Common myeloid progenitor, CD34-positive (primary cell): ENCODE measurements around the gene BICD2.

ENCODE experiments used
- CTCF ChIA-PET: fragments of 350-600 bp; sonication (Branson Sonifier 250); formaldehyde crosslinking; loops from one replicate; lab custom pipeline; 2021; ENCODE audit warnings: antibody characterized with exemption; lab: Charles Lee
- POLR2A ChIA-PET: fragments of 350-600 bp; sonication (Branson Sonifier 250); formaldehyde crosslinking; loops from one replicate; lab custom pipeline; 2021; ENCODE audit warnings: antibody characterized with exemption; lab: Charles Lee
- DNase-seq, 3 donors: peaks; one replicate each; pipeline versions ENCODE4 v3.0.0 to v3.0.0-alpha.2; 2013
- H3K27ac ChIP-seq, 2 experiments: 1 replicate in 1 of 2; 2 replicates in 1 of 2; pipeline ENCODE4 v1.7.0; 2013; ENCODE audit warnings: inconsistent platforms in 2 of 2, low read length in 2 of 2, mild to moderate bottlenecking in 2 of 2, low read depth in 1 of 2, moderate library complexity in 1 of 2; ENCODE audit not compliant: severe bottlenecking in 2 of 2, insufficient read depth in 1 of 2, poor library complexity in 1 of 2
- H3K27me3 ChIP-seq, 5 experiments: replicated peaks in 2 of 5; 1 replicate in 3 of 5; 2 replicates in 2 of 5; pipeline versions ENCODE4 v1.6.1 to v1.7.0; 2013; ENCODE audit warnings: low read length in 4 of 5, mild to moderate bottlenecking in 2 of 5, moderate library complexity in 2 of 5, inconsistent platforms in 1 of 5; ENCODE audit not compliant: insufficient read depth in 5 of 5, control insufficient read depth in 4 of 5
- H3K36me3 ChIP-seq, 4 experiments: 1 replicate in 2 of 4; 2 replicates in 2 of 4; pipeline versions ENCODE4 v1.6.1 to v1.7.0; 2013; ENCODE audit warnings: low read length in 3 of 4, control low read depth in 1 of 4, mild to moderate bottlenecking in 1 of 4; ENCODE audit not compliant: control insufficient read depth in 4 of 4, insufficient read depth in 4 of 4
- H3K4me1 ChIP-seq, 4 experiments: 1 replicate in 3 of 4; 2 replicates in 1 of 4; pipeline versions ENCODE4 v1.6.1 to v1.7.1; 2013; ENCODE audit warnings: low read length in 3 of 4, mild to moderate bottlenecking in 3 of 4, control low read depth in 1 of 4, inconsistent platforms in 1 of 4, moderate library complexity in 1 of 4; ENCODE audit not compliant: control insufficient read depth in 4 of 4, insufficient read depth in 4 of 4; ENCODE audit errors: control extremely low read depth in 1 of 4
- H3K4me3 ChIP-seq, 7 experiments: 1 replicate in 4 of 7; 2 replicates in 3 of 7; pipeline versions ENCODE4 v1.5.1 to v1.7.0; 2013; ENCODE audit warnings: mild to moderate bottlenecking in 7 of 7, low read length in 6 of 7, moderate library complexity in 6 of 7, inconsistent platforms in 2 of 7, low read depth in 2 of 7, control low read depth in 1 of 7; ENCODE audit not compliant: insufficient read depth in 4 of 7, control insufficient read depth in 1 of 7; ENCODE audit errors: extremely low read depth in 1 of 7
- H3K9me3 ChIP-seq, 5 experiments: 1 replicate in 4 of 5; 2 replicates in 1 of 5; pipeline versions ENCODE4 v1.6.1 to v1.7.1; 2013; ENCODE audit warnings: low read length in 4 of 5, mild to moderate bottlenecking in 2 of 5, inconsistent platforms in 1 of 5, low read depth in 1 of 5, moderate library complexity in 1 of 5; ENCODE audit not compliant: control insufficient read depth in 4 of 5, insufficient read depth in 2 of 5; ENCODE audit errors: control extremely low read depth in 1 of 5
- WGBS: methylation state at CpG from one replicate; pipeline ENCODE4 v1.1.5; 2013; ENCODE audit not compliant: insufficient coverage; 5-methylcytosine and 5-hydroxymethylcytosine counted together

BICD2 gene

DNA sequence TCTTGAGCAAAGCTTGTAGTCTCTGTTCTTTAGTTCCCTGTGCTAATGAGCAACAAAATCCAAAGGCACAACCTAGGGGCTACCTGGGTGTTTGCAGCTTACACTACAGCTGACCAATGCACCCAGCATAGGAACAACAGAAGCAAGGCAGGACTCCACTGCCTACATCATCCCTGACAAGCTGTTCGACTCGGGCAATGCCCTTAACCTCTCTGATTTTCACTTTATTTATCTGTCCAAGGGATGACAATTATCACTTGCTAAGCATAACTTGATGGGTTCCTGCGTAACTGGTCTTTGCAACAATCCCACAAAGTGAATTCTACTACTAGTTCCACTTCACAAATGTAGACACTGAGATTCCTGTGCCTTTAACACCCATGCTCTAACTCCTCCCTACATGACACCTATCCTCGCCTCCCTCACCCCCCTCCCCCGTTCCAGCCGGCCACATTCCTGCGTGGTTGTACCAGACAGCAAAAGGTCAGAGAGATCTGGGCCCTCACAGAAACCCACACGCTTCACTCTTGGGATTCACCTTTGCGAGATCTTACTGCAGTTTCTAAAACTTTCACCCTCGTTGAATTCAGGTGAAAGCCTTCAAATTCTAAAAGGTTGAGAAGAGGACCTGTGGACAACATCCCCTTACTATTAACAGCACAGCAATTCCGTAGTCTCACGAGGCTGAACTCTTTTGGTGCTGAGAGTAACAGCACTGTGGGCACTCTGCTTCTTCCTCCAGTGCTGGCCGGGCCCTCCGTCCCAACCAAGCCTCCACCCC, 95.7 kb downstream of the BICD2 start:
- Histone ChIP-seq H3K27me3 (no peaks in the 10 kb centered on the region), H3K4me1 (peaks cover 0 to 18% (median 16%) of the 10 kb centered on the region in 4 experiments), H3K9me3 (no peaks in the 10 kb centered on the region), H3K4me3 (peak overlapping the region; percentile 78 to 99 (median 95)), H3K36me3 (peaks cover 0 to 15% (median 7%) of the 10 kb centered on the region in 4 experiments), H3K27ac (peak overlapping the region in 1 of 2 experiments; percentile 94)
- DNase-seq, result no peak
- WGBS, result 36% methylated on average over 9 of the region's 14 CpGs
- ChIA-PET CTCF (interaction anchor here (0.6 kb wide), 1 partner anchor 1597 kb away, joined by 3 read pairs; no protein-coding TSS in a partner anchor), POLR2A (interaction anchor here (0.6 kb wide), 1 partner anchor 407 kb away, joined by 3 read pairs; no protein-coding TSS in a partner anchor)

DNA sequence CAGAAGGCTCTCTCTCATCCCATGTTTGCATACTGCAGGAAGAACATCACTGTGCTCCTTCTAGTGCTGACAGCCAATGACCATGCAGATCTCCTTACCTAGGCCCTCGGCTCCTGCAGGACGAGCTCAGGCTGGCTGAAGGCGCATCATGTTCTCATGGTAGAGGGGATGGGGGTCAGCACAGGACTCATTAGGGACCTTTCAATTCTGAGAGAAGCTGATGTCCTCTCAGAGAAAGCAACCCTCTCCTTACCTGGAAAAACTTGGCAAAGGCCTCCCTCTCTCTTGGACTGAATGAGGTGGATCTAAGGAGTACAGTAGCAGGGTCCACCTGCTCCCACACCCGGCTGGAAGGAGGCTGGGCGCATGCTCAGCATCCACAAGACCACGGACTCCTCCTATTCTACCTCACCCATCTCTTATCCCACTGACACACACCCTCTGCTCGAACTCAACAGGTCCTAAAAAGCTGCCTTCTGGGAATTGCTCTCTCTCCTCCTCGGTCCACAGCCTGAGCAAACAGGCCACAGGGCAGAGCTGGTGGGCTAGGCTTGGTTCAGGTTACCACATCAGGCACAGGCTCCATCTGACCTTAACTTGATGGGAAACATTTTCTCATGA, 97.6 kb downstream of the BICD2 start:
- Histone ChIP-seq H3K4me3 (no peak overlapping the region), H3K27ac (no peak overlapping the region), H3K9me3 (no peaks in the 10 kb centered on the region), H3K27me3 (no peaks in the 10 kb centered on the region), H3K36me3 (peaks cover 0 to 22% (median 7%) of the 10 kb centered on the region in 4 experiments), H3K4me1 (peaks cover 0 to 18% (median 16%) of the 10 kb centered on the region in 4 experiments)
- POLR2A ChIA-PET, result interaction anchor here (1.0 kb wide), 1 partner anchor 9 kb away, joined by 4 read pairs; no protein-coding TSS in a partner anchor
- no peak for DNase-seq
- WGBS, result 97% methylated on average over 8 of the region's 8 CpGs
- CTCF ChIA-PET, result interaction anchor here (1.2 to 1.4 kb wide), 2 partner anchors 43 to 123 kb away, joined by 3 read pairs; no protein-coding TSS in a partner anchor

DNA sequence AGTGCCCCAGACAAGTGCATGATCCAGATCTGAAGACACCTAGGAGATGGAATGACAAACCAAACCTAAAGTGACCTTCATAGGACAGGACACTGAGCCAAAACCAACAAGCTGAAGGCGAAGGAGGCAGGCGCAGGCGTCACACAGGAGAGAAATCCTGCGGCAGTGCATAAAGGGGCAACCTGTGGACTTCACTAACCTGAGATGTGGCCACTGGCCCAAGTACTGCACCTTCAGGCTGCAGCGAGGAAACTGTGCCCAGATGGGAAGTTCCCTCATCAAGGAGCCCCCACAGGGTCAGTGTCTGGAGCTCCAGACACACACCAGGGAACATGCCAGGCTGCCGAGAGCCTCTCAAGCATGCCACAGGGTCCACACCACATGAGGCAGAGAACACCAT, 98.4 kb downstream of the BICD2 start:
- no peak for DNase-seq
- H3K4me1 ChIP-seq, result peaks cover 0 to 17% (median 14%) of the 10 kb centered on the region in 4 experiments
- CTCF ChIA-PET, result interaction anchor here (1.4 kb wide), 1 partner anchor 124 kb away, joined by 3 read pairs; no protein-coding TSS in a partner anchor
- H3K27ac ChIP-seq, result no peak overlapping the region
- POLR2A ChIA-PET, result no interaction called here
- H3K4me3 ChIP-seq, result no peak overlapping the region
- H3K9me3 ChIP-seq, result no peaks in the 10 kb centered on the region
- H3K27me3 ChIP-seq, result no peaks in the 10 kb centered on the region
- 97% methylated on average over 6 of the region's 6 CpGs for WGBS
- peaks cover 0 to 22% (median 7%) of the 10 kb centered on the region in 4 experiments for H3K36me3 ChIP-seq

DNA sequence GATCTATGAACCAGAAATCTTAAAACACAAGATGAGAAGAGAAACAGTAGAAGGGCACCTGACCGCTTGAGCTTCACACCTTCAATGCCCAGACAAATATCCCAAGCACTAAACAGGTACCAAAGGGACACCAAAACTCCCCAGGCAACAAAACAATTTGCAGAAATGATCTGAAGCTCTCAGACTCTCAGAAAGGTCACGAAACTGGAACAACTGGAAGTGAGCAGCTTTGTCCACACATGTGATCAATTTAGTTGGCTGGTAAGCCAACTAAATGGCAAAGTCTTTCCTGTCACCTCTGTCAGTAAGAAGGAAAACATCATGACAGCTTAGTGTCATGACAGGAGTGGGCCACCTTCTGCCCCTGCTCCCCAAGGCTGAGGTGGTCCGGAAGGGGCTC, 98.8 kb downstream of the BICD2 start:
- ChIA-PET POLR2A (no interaction called here), CTCF (interaction anchor here (1.4 kb wide), 1 partner anchor 125 kb away, joined by 3 read pairs; no protein-coding TSS in a partner anchor)
- 100% methylated on average over 2 of the region's 3 CpGs for WGBS

DNA sequence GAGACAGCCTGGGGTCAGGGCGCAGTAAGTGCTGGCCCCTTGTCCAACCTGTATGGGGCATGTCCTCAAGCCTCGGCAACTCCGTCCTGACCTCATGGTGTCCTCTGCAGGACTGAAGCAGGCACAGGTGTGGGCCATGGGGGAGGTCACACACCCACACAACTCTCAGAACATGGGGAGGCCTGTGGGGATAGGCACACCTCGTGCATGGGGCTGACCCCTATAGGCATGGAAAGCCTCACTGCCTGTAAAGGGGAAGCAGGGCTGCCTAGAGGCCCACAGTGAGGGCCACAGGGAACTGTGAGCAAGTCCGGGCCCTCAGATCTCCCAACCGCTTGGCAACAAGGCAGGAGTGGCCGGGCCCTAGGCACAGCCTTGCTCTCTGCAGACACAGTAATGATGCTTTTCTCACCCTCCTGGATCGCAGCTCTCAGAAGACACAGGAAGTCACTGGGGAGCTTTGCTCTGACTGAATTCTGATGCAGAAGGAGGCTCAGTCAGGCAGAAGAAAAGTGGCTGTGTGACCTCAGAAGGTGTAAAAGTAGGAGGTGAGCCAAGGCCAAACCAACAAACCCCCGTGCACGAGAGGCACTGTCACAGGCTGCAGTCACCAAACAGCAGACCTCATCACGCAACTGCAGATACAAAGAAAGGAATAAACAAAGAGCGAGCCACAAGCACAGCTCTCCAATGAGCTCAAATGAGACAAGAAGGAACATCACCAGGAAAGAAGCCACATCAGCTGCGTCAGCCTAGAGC, 100.1 kb downstream of the BICD2 start:
- CTCF ChIA-PET, result interaction anchor here (1.4 kb wide), 2 partner anchors 12 to 42 kb away, joined by 4 to 5 read pairs; no protein-coding TSS in a partner anchor
- Histone ChIP-seq H3K9me3 (no peaks in the 10 kb centered on the region), H3K4me1 (peaks cover 0 to 11% (median 10%) of the 10 kb centered on the region in 4 experiments), H3K36me3 (peaks cover 0 to 22% (median 7%) of the 10 kb centered on the region in 4 experiments), H3K4me3 (no peak overlapping the region), H3K27ac (no peak overlapping the region), H3K27me3 (no peaks in the 10 kb centered on the region)
- DNase-seq, result no peak
- POLR2A ChIA-PET, result interaction anchor here (0.6 kb wide), 1 partner anchor 99 kb away, joined by 3 read pairs; no protein-coding TSS in a partner anchor
- WGBS, result 85% methylated on average over 12 of the region's 13 CpGs

More for the DNA sequence above, 98.8 kb downstream of the BICD2 start:
- no peak overlapping the region for H3K27ac ChIP-seq
- DNase-seq, result no peak
- H3K4me3 ChIP-seq, result no peak overlapping the region
- no peaks in the 10 kb centered on the region for H3K9me3 ChIP-seq
- H3K27me3 ChIP-seq, result no peaks in the 10 kb centered on the region
- peaks cover 0 to 13% (median 10%) of the 10 kb centered on the region in 4 experiments for H3K4me1 ChIP-seq
- peaks cover 0 to 22% (median 7%) of the 10 kb centered on the region in 4 experiments for H3K36me3 ChIP-seq

DNA sequence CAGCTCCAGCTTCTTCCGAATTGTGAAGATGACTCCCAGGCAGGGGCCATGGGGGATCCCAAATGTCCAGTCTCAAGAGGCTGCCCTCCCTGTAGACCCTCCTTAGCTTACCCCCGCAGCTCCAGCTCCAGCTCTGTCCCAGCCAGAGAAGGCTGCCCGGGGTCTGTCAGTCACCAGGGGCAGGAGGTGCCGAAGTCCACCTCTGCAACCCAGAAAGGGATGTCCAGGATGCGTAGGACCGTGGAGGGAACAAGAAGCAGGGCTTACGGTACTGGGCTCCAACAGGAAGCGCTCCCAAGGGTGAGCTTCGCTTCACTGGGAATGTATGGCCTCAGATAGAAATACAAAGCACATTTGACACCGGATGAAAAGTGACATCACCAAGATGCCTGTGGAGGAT, 100.7 kb downstream of the BICD2 start:
- Histone ChIP-seq H3K36me3 (peaks cover 0 to 22% (median 7%) of the 10 kb centered on the region in 4 experiments), H3K4me1 (peaks cover 0 to 5% (median 4%) of the 10 kb centered on the region in 4 experiments), H3K27me3 (no peaks in the 10 kb centered on the region), H3K9me3 (no peaks in the 10 kb centered on the region), H3K4me3 (no peak overlapping the region), H3K27ac (no peak overlapping the region)
- CTCF ChIA-PET, result interaction anchor here (0.8 to 1.4 kb wide), 3 partner anchors 11 to 43 kb away, joined by 3 to 5 read pairs (median 4); no protein-coding TSS in a partner anchor
- POLR2A ChIA-PET, result interaction anchor here (0.6 kb wide), 1 partner anchor 100 kb away, joined by 3 read pairs; no protein-coding TSS in a partner anchor
- DNase-seq, result no peak
- WGBS, result 98% methylated on average over 10 of the region's 10 CpGs
